GM12878 (cell line): Measurements from ENCODE around the gene DST. TPM values are rescaled to one million over a fixed set of nuclear protein-coding genes. Genes with fewer than 3 reads are reported as not detected.

Experiments used
- CBX3 ChIP-seq: fragments of 200-600 bp; sonication (generic); IDR thresholded peaks from 2 replicates; pipeline ENCODE4 v1.6.1; 2016; ENCODE audit warnings: low read depth, borderline replicate concordance
- CUX1 ChIP-seq: IDR thresholded peaks from 2 replicates; pipeline ENCODE4 v1.6.1; 2012; ENCODE audit warnings: improper control_type of control experiment, low read depth, low read length; ENCODE audit not compliant: insufficient replicate concordance
- FOXM1 ChIP-seq: IDR thresholded peaks from 2 replicates; pipeline ENCODE4 v1.6.1; 2012; ENCODE audit warnings: low read depth, mild to moderate bottlenecking, inconsistent platforms, low read length, moderate library complexity
- GABPA ChIP-seq: IDR thresholded peaks from 2 replicates; pipeline ENCODE4 v1.6.1; 2014; ENCODE audit warnings: antibody characterized with exemption, low read depth, mild to moderate bottlenecking, inconsistent platforms
- HSF1 ChIP-seq: fragments of 150-350 bp; IDR thresholded peaks from 2 replicates; pipeline ENCODE4 v1.6.1; 2014; ENCODE audit warnings: mild to moderate bottlenecking, low read depth, low read length
- NFYA ChIP-seq: IDR thresholded peaks from 2 replicates; pipeline ENCODE4 v1.6.1; 2011; ENCODE audit warnings: low read depth, mild to moderate bottlenecking, low read length, improper control_type of control experiment, borderline replicate concordance
- PML ChIP-seq: IDR thresholded peaks from 2 replicates; pipeline ENCODE4 v1.6.1; 2012; ENCODE audit warnings: low read length, inconsistent platforms
- REST ChIP-seq: IDR thresholded peaks from 2 replicates; pipeline ENCODE4 v1.6.1; 2012; ENCODE audit warnings: mild to moderate bottlenecking, low read depth, low read length
- RUNX3 ChIP-seq: IDR thresholded peaks from 2 replicates; pipeline ENCODE4 v1.6.1; 2012; ENCODE audit warnings: low read length, inconsistent platforms
- SP1 ChIP-seq: IDR thresholded peaks from one replicate; pipeline ENCODE4 v1.6.1; 2011; ENCODE audit warnings: low read depth, low read length
- TAF1 ChIP-seq: IDR thresholded peaks from 2 replicates; pipeline ENCODE4 v1.6.1; 2011; ENCODE audit warnings: mild to moderate bottlenecking, low read depth, low read length, borderline replicate concordance
- TBL1XR1 ChIP-seq: IDR thresholded peaks from 2 replicates; pipeline ENCODE4 v1.6.1; 2012; ENCODE audit warnings: low read depth, low read length, improper control_type of control experiment
- ZNF217 ChIP-seq: fragments of 450-650 bp; IDR thresholded peaks from 2 replicates; pipeline ENCODE4 v1.6.1; 2017; ENCODE audit warnings: antibody characterized with exemption, mild to moderate bottlenecking
- polyA plus RNA-seq, 11 experiments: library from polyadenylated mRNA; depleted of rRNA in 4 of 11; unstranded in 6 of 11; stranded (reverse) in 5 of 11; fragments of >200 nt; fragmentation: Nextera tagmentation in 4 of 11; fragmentation: Illumina TruSeq in 1 of 11; extraction: Ambion mirVana in 4 of 11; extraction: Trizol in 1 of 11; gene quantifications; 1 replicate in 1 of 11; 2 replicates in 10 of 11; pipeline versions ENCODE4 v1.2.1 to v1.2.3, GENCODE V29; 2011 to 2016; ENCODE audit warnings: inconsistent platforms in 2 of 11, missing spikeins in 2 of 11, low read depth in 1 of 11
- total RNA-seq, 4 experiments: library from RNA; depleted of rRNA in 3 of 4; stranded (reverse); fragments of >200 nt in 3 of 4; fragmentation: Illumina TruSeq in 1 of 4; extraction: Trizol in 1 of 4; gene quantifications; 2 replicates each; pipeline versions ENCODE4 v1.2.1 to v1.2.3, GENCODE V29; 2013 to 2021
- TF ChIP-seq, protein P1 (sequence below): fragments of 450-650 bp; IDR thresholded peaks from 2 replicates; pipeline ENCODE4 v1.6.1; 2014; ENCODE audit warnings: mild to moderate bottlenecking

The DST gene
- total and polyA plus RNA-seq, 10 of the 15 experiments (the other 5 are each of a cell fraction or from before 2014, with no cell fraction given), result 32.1 to 156 (median 75.0) TPM

DNA sequence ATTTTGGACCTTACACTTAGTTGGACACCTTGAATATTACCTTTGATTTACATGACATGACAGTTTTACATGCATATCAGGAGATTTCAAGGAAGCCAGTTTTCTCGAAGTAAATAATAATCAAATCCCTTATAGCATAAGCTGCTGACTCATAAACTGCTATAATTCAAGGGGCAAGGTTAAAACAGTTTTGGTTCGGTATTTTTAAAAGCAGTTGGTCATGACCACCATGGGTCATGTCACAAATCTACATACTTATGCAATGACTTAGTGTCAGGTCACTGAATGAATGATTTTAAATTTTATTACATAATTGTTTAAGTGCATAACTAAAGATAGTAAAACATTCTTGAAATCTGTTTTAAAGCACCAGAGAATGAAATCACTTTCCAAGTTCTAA, 158.0 kb downstream of the DST start (continued):
- TF ChIP-seq REST, result no peak
- TF ChIP-seq HSF1, result no peak
- TF ChIP-seq, protein P1, sequence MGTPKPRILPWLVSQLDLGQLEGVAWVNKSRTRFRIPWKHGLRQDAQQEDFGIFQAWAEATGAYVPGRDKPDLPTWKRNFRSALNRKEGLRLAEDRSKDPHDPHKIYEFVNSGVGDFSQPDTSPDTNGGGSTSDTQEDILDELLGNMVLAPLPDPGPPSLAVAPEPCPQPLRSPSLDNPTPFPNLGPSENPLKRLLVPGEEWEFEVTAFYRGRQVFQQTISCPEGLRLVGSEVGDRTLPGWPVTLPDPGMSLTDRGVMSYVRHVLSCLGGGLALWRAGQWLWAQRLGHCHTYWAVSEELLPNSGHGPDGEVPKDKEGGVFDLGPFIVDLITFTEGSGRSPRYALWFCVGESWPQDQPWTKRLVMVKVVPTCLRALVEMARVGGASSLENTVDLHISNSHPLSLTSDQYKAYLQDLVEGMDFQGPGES, result no peak
- TF ChIP-seq CUX1, result no peak
- no peak for TF ChIP-seq GABPA
- no peak for TF ChIP-seq TAF1
- TF ChIP-seq PML, result no peak
- TF ChIP-seq ZNF217, result no peak
- no peak for TF ChIP-seq FOXM1
- no peak for TF ChIP-seq NFYA
- no peak for TF ChIP-seq CBX3
- no peak for TF ChIP-seq TBL1XR1
- no peak for TF ChIP-seq SP1
- no peak for TF ChIP-seq RUNX3
- TF ChIP-seq, all 136 proteins: peak for 0
